ENCODE data around the gene ACTR3.

GRCh38 chr2:114001152-114001551 lies 111.3 kb downstream of the ACTR3 start:
- TF ChIP-seq CTCF (IDR thresholded peaks at IDR 0.05): no peak
- TF ChIP-seq JUN (CRISPR knock-in tag; IDR thresholded peaks at IDR 0.05): no peak
- TF ChIP-seq ATF3 (CRISPR knock-in tag; conservative IDR thresholded peaks at IDR 0.05): no peak
- TF ChIP-seq USF2 (CRISPR knock-in tag; IDR thresholded peaks at IDR 0.05): no peak
- no peak for TF ChIP-seq ZNF317 (CRISPR knock-in tag; IDR thresholded peaks at IDR 0.05; ENCODE audit: borderline replicate concordance, low read depth)
- TF ChIP-seq NFYB (CRISPR knock-in tag; conservative IDR thresholded peaks at IDR 0.05; ENCODE audit: low read depth): no peak

Measured in WTC11 (cell line).